K562 (cell line): ENCODE results near the gene ADAMTS15.

Experiments
- CEBPB ChIP-seq: fragments of 450-650 bp; IDR thresholded peaks from 2 replicates; pipeline ENCODE4 v1.6.1; 2016; ENCODE audit warnings: missing genetic modification characterization, missing compliant biosample characterization
- CSDE1 ChIP-seq, 2 experiments: fragments of 450-650 bp; IDR thresholded peaks; 2 replicates each; pipeline ENCODE4 v1.6.1; 2016; ENCODE audit warnings: mild to moderate bottlenecking in 1 of 2
- CTCF ChIP-seq, 3 experiments: IDR thresholded peaks in 2 of 3; conservative IDR thresholded peaks in 1 of 3; 2 replicates each; pipeline ENCODE4 v1.5.1; 2011 to 2012; ENCODE audit warnings: low read length in 3 of 3, mild to moderate bottlenecking in 3 of 3, control low read depth in 2 of 3, improper control_type of control experiment in 1 of 3, inconsistent platforms in 1 of 3, low read depth in 1 of 3, mixed read lengths in 1 of 3, moderate library complexity in 1 of 3; ENCODE audit not compliant: insufficient read depth in 2 of 3
- E2F1 ChIP-seq: sonication (generic); formaldehyde crosslinking; IDR thresholded peaks from 2 replicates; pipeline ENCODE4 v1.8.1; 2023; ENCODE audit warnings: mild to moderate bottlenecking, missing genetic modification reagents, moderate library complexity
- EP300 ChIP-seq: IDR thresholded peaks from 2 replicates; pipeline ENCODE4 v1.6.1; 2012; ENCODE audit warnings: low read length, improper control_type of control experiment
- PHB2 ChIP-seq: fragments of 450-650 bp; IDR thresholded peaks from 2 replicates; pipeline ENCODE4 v1.6.1; 2017; ENCODE audit warnings: low read depth
- TSC22D4 ChIP-seq: fragments of 450-650 bp; IDR thresholded peaks from 2 replicates; pipeline ENCODE4 v1.6.1; 2016; ENCODE audit warnings: missing genetic modification characterization, missing biosample characterization, control low read depth
- USF2 ChIP-seq: sonication (generic); formaldehyde crosslinking; IDR thresholded peaks from 2 replicates; pipeline ENCODE4 v1.5.0; 2020; ENCODE audit warnings: missing genetic modification reagents
- YY1 ChIP-seq, 3 experiments: IDR thresholded peaks; 2 replicates each; pipeline ENCODE4 v1.6.1; 2011; ENCODE audit warnings: low read length in 2 of 3, mild to moderate bottlenecking in 2 of 3, moderate library complexity in 2 of 3, borderline replicate concordance in 1 of 3, control low read depth in 1 of 3, low read depth in 1 of 3; ENCODE audit not compliant: insufficient read depth in 3 of 3, insufficient replicate concordance in 2 of 3, control insufficient read depth in 1 of 3, insufficient read length in 1 of 3; ENCODE audit errors: extremely low read depth in 1 of 3
- ZBTB8A ChIP-seq: fragments of 450-650 bp; IDR thresholded peaks from 2 replicates; pipeline ENCODE4 v1.6.1; 2018; ENCODE audit warnings: mild to moderate bottlenecking, moderate library complexity; ENCODE audit not compliant: partially characterized antibody
- ZNF830 ChIP-seq: fragments of 250-450 bp; sonication (Bioruptor Pico); IDR thresholded peaks from 2 replicates; pipeline ENCODE4 v1.5.0; 2021; ENCODE audit warnings: mild to moderate bottlenecking

GRCh38 chr11:130421697-130422096 lies 26.7 kb upstream of the ADAMTS15 start:
- TF ChIP-seq ZNF830 = no peak
- no peak for TF ChIP-seq CTCF (IDR thresholded peaks at IDR 0.05 in 2 of 3, conservative IDR thresholded peaks at IDR 0.05 in 1 of 3; ENCODE audit: insufficient read depth in 2 of 3, low read depth in 1 of 3, low read length in 3 of 3)
- TF ChIP-seq CEBPB (tag) = no peak
- no peak for TF ChIP-seq YY1 (IDR thresholded peaks at IDR 0.05; ENCODE audit: borderline replicate concordance in 1 of 3, control insufficient read depth in 1 of 3, extremely low read depth in 1 of 3, insufficient read depth in 3 of 3, insufficient read length in 1 of 3, insufficient replicate concordance in 2 of 3, low read depth in 1 of 3, low read length in 2 of 3)
- TF ChIP-seq USF2 = no peak
- no peak for TF ChIP-seq CSDE1 (IDR thresholded peaks at IDR 0.05)
- TF ChIP-seq E2F1 (CRISPR knock-in tag) = no peak
- no peak for TF ChIP-seq EP300
- TF ChIP-seq TSC22D4 (tag) = no peak
- TF ChIP-seq PHB2 = no peak
- TF ChIP-seq ZBTB8A = no peak
